Trophoblast cell (in vitro differentiated cells and primary cell): ENCODE data around the gene TOGARAM1.

Experiments used
- DNase-seq, 2 donors: peaks; one replicate each; pipeline ENCODE4 v3.0.0-alpha.2; 2016
- H2AFZ ChIP-seq: 2 replicates; pipeline ENCODE4 v1.6.1; 2013; ENCODE audit warnings: low read length, moderate library complexity, mild to moderate bottlenecking; ENCODE audit not compliant: insufficient read depth, poor library complexity
- H2AK5ac ChIP-seq: 2 replicates; pipeline ENCODE4 v1.6.1; 2013; ENCODE audit warnings: mild to moderate bottlenecking, low read length
- H2BK120ac ChIP-seq: 2 replicates; pipeline ENCODE4 v1.6.1; 2013; ENCODE audit warnings: low read length, mild to moderate bottlenecking, moderate library complexity; ENCODE audit not compliant: insufficient read depth, poor library complexity
- H2BK12ac ChIP-seq: 2 replicates; pipeline ENCODE4 v1.6.1; 2013; ENCODE audit warnings: mild to moderate bottlenecking, low read length, moderate library complexity
- H2BK5ac ChIP-seq: 2 replicates; pipeline ENCODE4 v1.6.1; 2013; ENCODE audit warnings: low read length, low read depth, moderate library complexity, mild to moderate bottlenecking; ENCODE audit not compliant: poor library complexity
- H3K14ac ChIP-seq: 2 replicates; pipeline ENCODE4 v1.6.1; 2013; ENCODE audit warnings: mild to moderate bottlenecking, low read length
- H3K18ac ChIP-seq: 2 replicates; pipeline ENCODE4 v1.6.1; 2013; ENCODE audit warnings: mild to moderate bottlenecking, low read length
- H3K23ac ChIP-seq: 2 replicates; pipeline ENCODE4 v1.6.1; 2013; ENCODE audit warnings: low read length
- H3K27ac ChIP-seq: 2 replicates; pipeline ENCODE4 v1.5.1; 2013; ENCODE audit warnings: low read depth, mild to moderate bottlenecking, inconsistent platforms, low read length, moderate library complexity
- H3K27me3 ChIP-seq: 2 replicates; pipeline ENCODE4 v1.6.1; 2013; ENCODE audit warnings: inconsistent platforms, mild to moderate bottlenecking, low read length, moderate library complexity; ENCODE audit not compliant: insufficient read depth
- H3K36me3 ChIP-seq, 2 experiments: 1 replicate in 1 of 2; 2 replicates in 1 of 2; pipeline ENCODE4 v1.6.1; 2013; ENCODE audit warnings: low read length in 2 of 2, mild to moderate bottlenecking in 2 of 2, moderate library complexity in 1 of 2; ENCODE audit not compliant: insufficient read depth in 2 of 2, control insufficient read depth in 1 of 2
- H3K4ac ChIP-seq: 2 replicates; pipeline ENCODE4 v1.6.1; 2013; ENCODE audit warnings: low read depth, mild to moderate bottlenecking, low read length, moderate library complexity
- H3K4me1 ChIP-seq, 2 experiments: 1 replicate in 1 of 2; 2 replicates in 1 of 2; pipeline ENCODE4 v1.6.1; 2013; ENCODE audit warnings: low read length in 2 of 2, mild to moderate bottlenecking in 2 of 2, moderate library complexity in 1 of 2; ENCODE audit not compliant: insufficient read depth in 2 of 2, control insufficient read depth in 1 of 2
- H3K4me2 ChIP-seq: 2 replicates; pipeline ENCODE4 v1.6.1; 2013; ENCODE audit warnings: inconsistent platforms, mild to moderate bottlenecking, low read length, moderate library complexity
- H3K4me3 ChIP-seq: 2 replicates; pipeline ENCODE4 v1.5.1; 2013; ENCODE audit warnings: mild to moderate bottlenecking, low read depth, low read length, inconsistent platforms
- H3K79me1 ChIP-seq: one replicate; pipeline ENCODE4 v1.6.1; 2013; ENCODE audit warnings: low read length
- H3K79me2 ChIP-seq: 2 replicates; pipeline ENCODE4 v1.6.1; 2013; ENCODE audit warnings: low read length, mild to moderate bottlenecking; ENCODE audit not compliant: control insufficient read depth, insufficient read depth, poor library complexity
- H3K9ac ChIP-seq: 2 replicates; pipeline ENCODE4 v1.6.1; 2013; ENCODE audit warnings: mild to moderate bottlenecking, low read length
- H3K9me3 ChIP-seq: 2 replicates; pipeline ENCODE4 v1.6.1; 2013; ENCODE audit warnings: low read depth, mild to moderate bottlenecking, control low read depth, inconsistent platforms, low read length; ENCODE audit not compliant: insufficient read depth
- H4K12ac ChIP-seq: 2 replicates; pipeline ENCODE4 v1.6.1; 2013; ENCODE audit warnings: low read depth, mild to moderate bottlenecking, low read length, moderate library complexity
- H4K8ac ChIP-seq: 2 replicates; pipeline ENCODE4 v1.6.1; 2013; ENCODE audit warnings: low read depth, mild to moderate bottlenecking, low read length, moderate library complexity
- H4K91ac ChIP-seq: one replicate; pipeline ENCODE4 v1.6.1; 2013; ENCODE audit warnings: low read depth, mild to moderate bottlenecking, low read length, moderate library complexity
- WGBS: extraction: QIAGEN DNeasy Blood & Tissue Kit; methylation state at CpG from one replicate; pipeline ENCODE4 v1.1.7; 2013; ENCODE audit warnings: missing lambda C conversion rate; ENCODE audit not compliant: insufficient read length, insufficient coverage; ENCODE audit errors: extremely low coverage; 5-methylcytosine and 5-hydroxymethylcytosine counted together

The TOGARAM1 gene

GRCh38 chr14:45038256-45038655, 76.3 kb downstream of the TOGARAM1 start:
- Histone ChIP-seq H3K9me3 (peaks cover 17% of the 10 kb centered on the region), H3K4me2 (no peak overlapping the region), H2AK5ac (no peak overlapping the region), H3K4ac (no peak overlapping the region), H3K79me1 (no peaks in the 10 kb centered on the region), H3K23ac (no peak overlapping the region), H3K27me3 (no peaks in the 10 kb centered on the region), H4K91ac (no peak overlapping the region), H2BK120ac (no peak overlapping the region), H3K9ac (no peak overlapping the region), H4K12ac (no peak overlapping the region), H3K18ac (no peak overlapping the region), H2BK5ac (no peak overlapping the region), H3K27ac (no peak overlapping the region), H2AFZ (no peak overlapping the region), H3K4me1 (no peaks in the 10 kb centered on the region), H2BK12ac (no peak overlapping the region), H3K79me2 (no peaks in the 10 kb centered on the region), H3K4me3 (no peak overlapping the region), H3K36me3 (peaks cover 18 to 21% of the 10 kb centered on the region in 2 experiments), H3K14ac (no peak overlapping the region), H4K8ac (no peak overlapping the region)
- no peak for DNase-seq
- WGBS: no CpG with 5 or more reads among the region's 5 CpGs

DNA sequence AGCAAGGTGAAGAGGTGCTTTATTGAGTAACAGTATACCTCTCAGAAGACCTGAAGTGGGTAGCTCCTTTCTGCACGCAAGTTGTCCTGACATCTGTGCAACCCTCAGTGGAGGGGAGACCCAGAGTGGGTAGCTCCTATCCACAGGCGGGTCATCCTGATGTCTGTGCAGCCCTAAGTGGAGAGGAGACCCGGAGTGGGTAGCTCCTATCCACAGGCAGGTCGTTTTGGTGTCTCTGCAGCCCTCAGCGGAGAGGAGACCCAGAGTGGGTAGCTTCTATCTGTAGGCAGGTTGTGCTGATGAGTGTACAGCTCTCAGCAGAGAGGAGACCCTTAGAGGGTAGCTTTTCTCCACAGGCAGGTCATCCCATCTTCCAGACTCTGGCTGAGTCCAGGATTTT, 76.9 kb downstream of the TOGARAM1 start:
- Histone ChIP-seq H3K9ac (no peak overlapping the region), H2BK120ac (no peak overlapping the region), H3K4me3 (peak overlapping the region; percentile 34), H4K12ac (no peak overlapping the region), H2AK5ac (no peak overlapping the region), H2BK12ac (no peak overlapping the region), H3K9me3 (peaks cover 17% of the 10 kb centered on the region), H3K79me2 (no peaks in the 10 kb centered on the region), H4K8ac (no peak overlapping the region), H3K14ac (no peak overlapping the region), H3K79me1 (no peaks in the 10 kb centered on the region), H2BK5ac (no peak overlapping the region), H3K4me2 (no peak overlapping the region), H3K27ac (no peak overlapping the region), H4K91ac (no peak overlapping the region), H3K23ac (no peak overlapping the region), H3K4ac (no peak overlapping the region), H3K4me1 (no peaks in the 10 kb centered on the region), H3K36me3 (peaks cover 18 to 20% of the 10 kb centered on the region in 2 experiments), H3K18ac (no peak overlapping the region), H3K27me3 (no peaks in the 10 kb centered on the region), H2AFZ (no peak overlapping the region)
- no CpG with 5 or more reads among the region's 5 CpGs for WGBS
- no peak for DNase-seq

- H3K14ac ChIP-seq: no peak overlapping the region
- H2BK120ac ChIP-seq: no peak overlapping the region
- no peak overlapping the region for H4K91ac ChIP-seq
- H3K18ac ChIP-seq: no peak overlapping the region
- no peak overlapping the region for H3K9ac ChIP-seq
- peak overlapping the region; percentile 37 for H3K4me3 ChIP-seq
- H3K9me3 ChIP-seq: peaks cover 17% of the 10 kb centered on the region
- no peak overlapping the region for H3K27ac ChIP-seq
- no peak overlapping the region for H3K4me2 ChIP-seq
- H3K79me2 ChIP-seq: no peaks in the 10 kb centered on the region
- no peak overlapping the region for H2AFZ ChIP-seq
- H3K27me3 ChIP-seq: no peaks in the 10 kb centered on the region
- H2AK5ac ChIP-seq: no peak overlapping the region
- H4K12ac ChIP-seq: no peak overlapping the region
- no peak overlapping the region for H3K4ac ChIP-seq
- H3K36me3 ChIP-seq: peaks cover 18 to 19% of the 10 kb centered on the region in 2 experiments
- no peaks in the 10 kb centered on the region for H3K4me1 ChIP-seq
- no peak overlapping the region for H2BK5ac ChIP-seq
- H3K23ac ChIP-seq: no peak overlapping the region
- no peak overlapping the region for H4K8ac ChIP-seq
- H2BK12ac ChIP-seq: no peak overlapping the region
- no peak for DNase-seq
- no peaks in the 10 kb centered on the region for H3K79me1 ChIP-seq
- no CpG with 5 or more reads among the region's 2 CpGs for WGBS
Measured at GRCh38 chr14:45039390-45039789, 77.4 kb downstream of the TOGARAM1 start.

GRCh38 chr14:45041641-45042040, 79.7 kb downstream of the TOGARAM1 start:
- H3K9me3 ChIP-seq: peaks cover 17% of the 10 kb centered on the region
- H3K18ac ChIP-seq: no peak overlapping the region
- H2BK5ac ChIP-seq: no peak overlapping the region
- H4K12ac ChIP-seq: no peak overlapping the region
- H2AK5ac ChIP-seq: no peak overlapping the region
- H3K36me3 ChIP-seq: peaks cover 21% of the 10 kb centered on the region in 2 experiments
- no peak overlapping the region for H2BK120ac ChIP-seq
- no peak for DNase-seq
- H3K4me3 ChIP-seq: no peak overlapping the region
- no peak overlapping the region for H4K8ac ChIP-seq
- H3K4me2 ChIP-seq: no peak overlapping the region
- no peak overlapping the region for H3K4ac ChIP-seq
- H3K14ac ChIP-seq: no peak overlapping the region
- H3K79me1 ChIP-seq: no peaks in the 10 kb centered on the region
- H2BK12ac ChIP-seq: no peak overlapping the region
- no peak overlapping the region for H3K9ac ChIP-seq
- no peaks in the 10 kb centered on the region for H3K79me2 ChIP-seq
- H2AFZ ChIP-seq: no peak overlapping the region
- no CpG with 5 or more reads among the region's 5 CpGs for WGBS
- H3K23ac ChIP-seq: no peak overlapping the region
- H3K27me3 ChIP-seq: no peaks in the 10 kb centered on the region
- H3K4me1 ChIP-seq: no peaks in the 10 kb centered on the region
- no peak overlapping the region for H3K27ac ChIP-seq
- no peak overlapping the region for H4K91ac ChIP-seq
